Mesodermal cell (in vitro differentiated cells): Measurements from ENCODE around the gene WDR76.
"Not testable (repeated sequence)": the region's sequence is repeated elsewhere in the genome, so short reads cannot be mapped to it uniquely, and the experiment has no call there.

ENCODE experiments used
- H3K27ac ChIP-seq: 2 replicates; pipeline ENCODE4 v1.7.0; 2013; ENCODE audit warnings: mild to moderate bottlenecking, low read depth, low read length, moderate library complexity; ENCODE audit not compliant: severe bottlenecking
- H3K36me3 ChIP-seq: 2 replicates; pipeline ENCODE4 v1.7.1; 2013; ENCODE audit warnings: mild to moderate bottlenecking, low read length, moderate library complexity; ENCODE audit not compliant: control insufficient read depth, insufficient read depth
- H3K4me1 ChIP-seq: one replicate; pipeline ENCODE4 v1.7.1; 2013; ENCODE audit warnings: mild to moderate bottlenecking, low read length; ENCODE audit not compliant: insufficient read depth, control insufficient read depth, poor library complexity, severe bottlenecking
- H3K4me3 ChIP-seq: 2 replicates; pipeline ENCODE4 v1.7.0; 2013; ENCODE audit warnings: low read length, control low read depth, mild to moderate bottlenecking; ENCODE audit not compliant: insufficient read depth, poor library complexity, severe bottlenecking; ENCODE audit errors: extremely low read depth
- H3K9me3 ChIP-seq: 2 replicates; pipeline ENCODE4 v1.7.1; 2013; ENCODE audit warnings: mild to moderate bottlenecking, low read length, moderate library complexity; ENCODE audit not compliant: control insufficient read depth
- WGBS, 2 experiments: methylation state at CpG; one replicate each; pipeline ENCODE4 v1.1.5; 2013; ENCODE audit warnings: missing lambda C conversion rate in 2 of 2; ENCODE audit not compliant: insufficient coverage in 2 of 2; 5-methylcytosine and 5-hydroxymethylcytosine counted together

The WDR76 gene

DNA sequence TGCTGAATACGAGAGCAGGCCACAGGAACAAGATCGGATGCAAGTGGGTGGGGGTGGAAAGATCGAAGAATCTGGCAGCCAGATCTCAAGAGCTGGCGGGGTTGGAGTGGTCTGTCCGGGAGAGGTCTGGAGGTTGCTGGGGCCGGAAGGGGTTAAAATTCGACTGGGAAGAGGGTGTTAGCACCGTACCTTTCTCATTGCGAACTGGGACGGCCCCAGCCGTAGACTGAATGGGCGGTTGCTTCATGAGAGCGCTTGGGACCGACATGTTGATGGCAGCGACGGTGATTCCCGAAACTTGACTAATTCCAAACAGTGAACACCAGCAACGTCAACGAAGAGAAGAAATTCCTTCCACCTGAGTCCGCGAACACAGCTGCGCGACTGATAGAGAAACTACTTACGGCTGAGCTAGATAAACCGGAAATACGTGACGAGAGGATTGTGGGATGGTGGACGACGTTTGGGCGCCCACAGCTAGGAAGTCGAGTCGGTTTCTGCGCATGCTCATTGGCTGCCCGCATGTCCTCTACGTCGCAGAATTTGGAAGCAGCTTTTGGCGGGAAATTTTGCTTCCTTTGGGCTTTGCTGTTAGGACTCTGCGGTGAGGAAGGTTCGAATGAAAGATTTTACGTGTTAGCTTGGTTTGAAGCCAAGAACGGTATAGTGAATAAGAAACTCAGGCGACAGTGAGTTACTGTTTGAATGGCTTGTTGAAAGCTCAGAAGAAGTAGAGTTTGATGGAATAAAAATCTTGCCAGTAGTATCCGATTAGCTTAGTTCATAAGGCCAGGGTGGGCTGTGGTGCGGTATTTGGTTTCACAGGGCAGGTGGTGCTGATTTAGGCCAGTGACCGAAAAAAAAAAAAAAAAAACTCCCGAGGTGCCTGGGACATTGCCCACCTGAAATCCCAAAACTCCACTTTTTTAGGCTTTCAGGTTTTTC lies 2.2 kb upstream of the WDR76 start, which contains the start of gene MFAP1:
Gene MFAP1 (minus strand): TSS at position 389 of the 945 bp plus-strand sequence. CDS start 121 bp downstream, at position 268.
- peak within 1 kb of the TSS; percentile 90 for H3K27ac ChIP-seq
- WGBS, 2 experiments = 8 to 12% methylated on average over 40 to 45 of the region's 46 CpGs
- no peaks in the 10 kb centered on the region for H3K4me1 ChIP-seq
- peaks cover 3% of the 10 kb centered on the region for H3K36me3 ChIP-seq
- H3K9me3 ChIP-seq = peaks cover 3% of the 10 kb centered on the region
- H3K4me3 ChIP-seq = peak within 1 kb of the TSS; percentile 80

DNA sequence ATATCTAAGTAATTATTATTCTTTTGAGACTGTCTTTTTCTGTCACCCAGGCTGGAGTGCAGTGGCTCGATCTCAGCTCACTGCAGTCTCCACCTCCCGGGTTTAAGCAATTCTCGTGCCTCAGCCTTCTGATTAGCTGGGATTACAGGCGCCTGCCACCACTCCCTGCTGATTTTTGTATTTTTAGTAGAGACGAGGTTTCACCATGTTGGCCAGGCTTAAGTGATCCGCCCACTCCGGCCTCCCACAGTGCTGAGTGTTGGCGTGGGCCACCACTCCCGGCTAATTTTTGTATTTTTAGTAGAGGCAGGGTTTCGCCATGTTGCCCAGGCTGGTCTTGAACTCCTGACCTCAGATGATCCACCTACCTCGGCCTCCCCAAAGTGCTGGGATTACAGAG lies 1.5 kb upstream of the WDR76 start:
- not testable (repeated sequence) for H3K4me1 ChIP-seq, H3K9me3 ChIP-seq, H3K27ac ChIP-seq, H3K4me3 ChIP-seq, H3K36me3 ChIP-seq
- 86 to 89% methylated on average over 9 to 11 of the region's 11 CpGs for whole genome bisulfite sequencing, 2 experiments

DNA sequence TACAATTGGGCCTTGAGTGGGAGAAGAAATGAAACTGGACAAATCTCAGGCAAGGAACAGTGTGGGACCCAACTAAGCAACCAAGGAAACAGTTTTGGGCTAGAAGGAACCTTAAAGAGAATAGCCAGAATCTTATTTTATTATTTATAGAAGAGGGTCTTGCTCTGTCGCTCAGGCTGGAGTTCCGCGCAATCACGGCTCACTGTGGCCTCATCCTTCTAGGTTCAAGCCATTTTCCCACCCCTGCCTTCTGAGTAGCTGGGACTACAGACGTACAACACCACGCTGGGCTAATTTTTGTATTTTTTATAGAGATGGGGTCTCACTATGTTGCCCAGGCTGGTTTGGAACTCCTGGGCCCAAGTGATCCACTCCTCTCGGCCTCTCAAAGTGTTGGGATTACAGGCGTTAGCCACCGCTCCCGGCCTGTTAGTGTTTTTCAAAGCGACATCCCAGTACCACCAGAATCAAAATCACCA lies 734 bp upstream of the WDR76 start:
- Histone ChIP-seq H3K4me3 (no peak overlapping the region), H3K9me3 (peaks cover 3% of the 10 kb centered on the region), H3K4me1 (no peaks in the 10 kb centered on the region), H3K27ac (no peak overlapping the region), H3K36me3 (peaks cover 9% of the 10 kb centered on the region)
- WGBS, 2 experiments = 95 to 100% methylated on average over 7 to 9 of the region's 11 CpGs

DNA sequence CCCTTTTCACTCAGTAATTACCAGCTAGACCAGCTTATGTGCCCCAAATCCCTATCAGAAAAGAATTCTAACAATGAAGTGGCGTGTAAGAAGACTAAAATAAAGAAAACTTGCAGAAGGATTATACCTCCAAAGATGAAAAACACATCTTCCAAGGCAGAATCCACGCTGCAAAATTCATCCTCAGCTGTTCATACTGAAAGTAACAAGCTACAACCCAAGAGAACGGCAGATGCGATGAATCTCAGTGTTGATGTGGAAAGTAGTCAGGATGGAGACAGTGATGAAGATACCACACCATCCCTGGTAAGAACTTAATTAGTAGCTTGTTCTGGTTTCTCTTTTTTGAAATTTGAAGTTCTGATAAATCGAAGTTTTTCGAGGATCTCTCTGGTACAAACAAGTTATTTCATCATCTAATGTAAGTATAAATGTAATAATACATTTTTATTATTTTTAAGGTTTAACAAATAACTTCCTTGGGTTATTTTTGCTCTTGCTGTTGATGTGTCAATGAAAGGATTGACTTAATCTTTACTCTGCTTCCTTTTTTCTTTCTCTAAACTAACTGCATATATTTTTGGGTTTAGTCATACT lies 1.4 kb downstream of the WDR76 start:
- 90% methylated on average over 2 of the region's 6 CpGs; no CpG with 5 or more reads in 1 of the 2 experiments for WGBS, 2 experiments
- Histone ChIP-seq H3K4me3 (no peak overlapping the region), H3K27ac (no peak overlapping the region), H3K4me1 (no peaks in the 10 kb centered on the region), H3K36me3 (peaks cover 11% of the 10 kb centered on the region), H3K9me3 (peaks cover 3% of the 10 kb centered on the region)

DNA sequence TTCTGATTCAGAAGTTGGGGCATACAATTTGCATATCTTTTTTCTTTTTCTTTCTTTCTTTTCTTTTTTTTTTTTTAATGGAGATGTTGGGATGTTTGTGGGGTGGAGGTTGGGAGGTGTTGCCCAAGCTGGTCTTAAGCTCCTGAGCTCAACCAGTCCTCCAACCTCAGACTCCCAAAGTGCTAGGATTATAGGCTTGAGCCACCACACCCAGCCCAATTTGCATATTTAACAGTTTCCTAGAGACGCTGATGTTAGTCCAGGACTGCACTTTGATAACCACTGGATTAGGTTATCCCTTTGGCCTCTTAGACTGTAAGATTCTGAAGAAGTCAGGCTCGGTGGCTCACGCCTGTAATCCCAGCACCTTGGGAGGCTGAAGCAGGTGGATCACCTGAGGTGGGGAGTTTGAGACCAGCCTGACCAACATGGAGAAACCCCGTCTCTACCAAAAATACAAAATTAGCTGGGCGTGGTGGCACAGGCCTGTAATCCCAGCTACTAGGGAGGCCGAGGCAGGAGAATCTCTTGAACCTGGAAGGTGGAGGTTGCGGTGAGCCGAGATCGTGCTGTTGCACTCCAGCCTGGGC lies 3.2 kb downstream of the WDR76 start:
- 92 to 95% methylated on average over 6 of the region's 9 CpGs for WGBS, 2 experiments
- H3K4me1 ChIP-seq = not testable (repeated sequence)

DNA sequence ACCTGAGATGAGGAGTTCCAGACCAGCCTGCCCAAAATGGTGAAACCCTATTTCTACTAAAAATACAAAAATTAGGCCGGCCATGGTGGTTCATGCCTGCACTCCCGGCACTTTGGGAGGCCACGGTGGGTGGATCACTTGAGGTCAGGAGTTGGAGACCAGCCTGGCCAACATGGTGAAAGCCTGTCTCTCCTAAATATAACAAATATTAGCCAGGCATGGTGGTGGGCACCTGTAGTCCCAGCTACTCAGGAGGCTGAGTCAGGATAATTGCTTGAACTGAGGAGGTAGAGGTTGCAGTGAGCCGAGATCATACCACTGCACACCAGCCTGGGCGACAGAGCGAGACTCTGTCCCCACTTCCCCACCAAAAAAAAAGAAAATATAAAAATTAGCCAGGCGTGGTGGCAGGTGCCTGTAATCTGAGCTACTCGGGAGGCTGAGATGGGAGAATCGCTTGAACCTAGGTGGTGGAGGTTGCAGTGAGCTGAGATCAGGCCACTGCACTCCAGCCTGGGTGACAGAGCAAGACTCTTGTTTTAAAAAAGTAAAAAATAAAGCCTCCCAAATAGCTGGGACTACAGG lies 4.0 kb downstream of the WDR76 start:
- H3K27ac ChIP-seq, H3K4me1 ChIP-seq, H3K9me3 ChIP-seq, H3K4me3 ChIP-seq: not testable (repeated sequence)
- H3K36me3 ChIP-seq = peaks cover 22% of the 10 kb centered on the region
- 98 to 100% methylated on average over 3 to 7 of the region's 9 CpGs for WGBS, 2 experiments

More for the DNA sequence above, 3.2 kb downstream of the WDR76 start:
- H3K27ac ChIP-seq, H3K4me3 ChIP-seq, H3K9me3 ChIP-seq: not testable (repeated sequence)
- peaks cover 19% of the 10 kb centered on the region for H3K36me3 ChIP-seq

DNA sequence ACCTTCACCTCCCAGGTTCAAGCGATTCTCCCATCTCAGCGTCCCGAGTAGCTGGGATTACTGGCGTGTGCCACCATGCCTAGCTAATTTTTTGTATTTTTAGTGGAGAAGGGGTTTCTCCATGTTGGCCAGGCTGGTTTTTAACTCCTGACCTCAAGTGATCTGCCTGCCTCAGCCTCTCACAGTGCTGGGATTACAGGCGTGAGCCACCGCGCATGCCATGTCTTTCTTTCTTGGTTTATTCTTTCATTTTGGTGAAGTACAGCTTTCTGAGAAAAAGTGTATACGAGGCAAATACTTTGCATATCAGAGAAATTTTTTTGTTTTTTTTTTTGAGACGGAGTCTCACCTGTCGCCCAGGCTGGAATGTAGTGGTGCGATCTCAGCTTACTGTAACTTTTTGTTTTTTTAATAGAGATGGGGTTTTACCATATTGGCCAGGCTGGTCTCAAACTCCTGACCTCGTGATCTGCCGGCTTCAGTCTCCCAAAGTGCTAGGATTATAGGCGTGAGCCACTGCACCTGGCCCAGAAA lies 4.8 kb downstream of the WDR76 start:
- WGBS, 2 experiments = 94 to 95% methylated on average over 11 of the region's 14 CpGs
- H3K4me3 ChIP-seq, H3K4me1 ChIP-seq, H3K27ac ChIP-seq, H3K9me3 ChIP-seq: not testable (repeated sequence)
- H3K36me3 ChIP-seq = peaks cover 26% of the 10 kb centered on the region

DNA sequence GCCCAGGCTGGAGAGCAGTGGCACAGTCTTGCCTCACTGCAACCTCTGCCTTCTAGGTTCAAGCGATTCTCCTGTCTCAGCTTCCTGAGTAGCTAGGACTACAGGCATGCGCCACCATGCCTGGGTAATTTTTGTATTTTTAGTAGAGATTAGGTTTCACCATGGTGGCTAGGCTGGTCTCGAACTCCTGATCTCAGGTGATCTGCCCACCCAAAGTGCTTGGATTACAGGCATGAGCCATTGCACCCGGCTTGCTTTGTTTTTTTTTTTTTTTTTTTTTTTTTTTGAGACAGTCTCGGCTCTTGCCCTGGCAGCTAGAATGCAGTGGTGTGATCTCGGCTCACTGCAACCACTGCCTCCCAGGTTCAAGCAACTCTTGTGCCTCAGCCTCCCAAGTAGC lies 5.7 kb downstream of the WDR76 start:
- H3K36me3 ChIP-seq = peaks cover 26% of the 10 kb centered on the region
- H3K27ac ChIP-seq, H3K9me3 ChIP-seq, H3K4me1 ChIP-seq, H3K4me3 ChIP-seq: not testable (repeated sequence)
- WGBS, 2 experiments = 94 to 96% methylated on average over 3 of the region's 6 CpGs

DNA sequence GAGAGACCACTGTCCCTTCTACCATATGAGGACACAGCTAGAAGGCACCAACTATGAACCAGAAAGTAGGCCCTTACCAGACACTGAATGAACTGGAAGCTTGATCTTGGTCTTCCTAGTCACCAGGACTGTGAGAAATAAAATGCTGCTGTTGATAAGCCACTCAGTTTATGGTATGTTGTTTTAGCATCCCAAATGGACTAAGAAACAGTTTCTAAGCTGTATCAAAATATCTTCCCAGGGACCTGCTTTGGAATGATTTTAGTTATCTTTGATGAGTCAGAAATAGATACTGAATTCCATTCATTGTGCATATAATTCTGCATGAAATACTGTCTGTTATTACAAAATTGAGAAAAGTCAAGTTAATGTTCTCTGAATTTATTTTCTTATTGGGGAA lies 18.6 kb downstream of the WDR76 start:
- Histone ChIP-seq H3K9me3 (no peaks in the 10 kb centered on the region), H3K4me1 (no peaks in the 10 kb centered on the region), H3K27ac (no peak overlapping the region), H3K36me3 (peaks cover 26% of the 10 kb centered on the region), H3K4me3 (no peak overlapping the region)

DNA sequence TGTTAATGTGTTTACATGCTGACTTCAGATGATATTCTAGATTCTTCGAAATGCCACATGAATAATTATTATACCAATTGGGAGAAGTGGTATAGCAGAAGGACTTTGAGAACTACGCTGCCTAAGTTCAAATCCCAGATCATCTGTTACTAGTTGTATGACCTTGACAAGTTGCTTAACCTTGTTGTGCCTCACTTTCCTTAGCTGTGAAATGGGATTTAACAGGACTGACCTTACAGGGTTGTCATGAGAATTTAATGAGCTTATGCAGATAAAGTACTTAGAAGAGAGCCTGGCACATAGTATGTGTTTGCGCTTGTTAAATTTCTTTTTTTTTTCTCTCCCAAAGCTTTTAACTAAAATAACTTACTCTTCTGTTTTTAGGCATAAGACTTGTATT lies 24.4 kb downstream of the WDR76 start:
- no CpG with 5 or more reads among the region's 3 CpGs for WGBS, 2 experiments
- Histone ChIP-seq H3K36me3 (peaks cover 33% of the 10 kb centered on the region), H3K4me1 (no peaks in the 10 kb centered on the region), H3K4me3 (no peak overlapping the region), H3K9me3 (no peaks in the 10 kb centered on the region), H3K27ac (no peak overlapping the region)
